Kidney (tissue), 14 donors: Measurements from ENCODE around the gene ZIC4. TPM values are rescaled to one million over a fixed set of nuclear protein-coding genes. Genes with fewer than 3 reads are reported as not detected.

ENCODE experiments used
- DNase-seq, 5 donors: peaks; one replicate each; pipeline ENCODE4 v3.0.0-alpha.2; 2013 to 2020
- FAIRE-seq: peaks from 2 replicates; lab custom pipeline; 2012; peaks lifted over from hg19 to GRCh38; lab: Jason Lieb, UNC
- H3K27ac ChIP-seq, 2 donors: one replicate each; pipeline ENCODE4 v1.7.0; 2013; ENCODE audit warnings: low read depth in 2 of 2, low read length in 2 of 2, inconsistent platforms in 1 of 2
- H3K27me3 ChIP-seq: one replicate; pipeline ENCODE4 v1.7.1; 2013; ENCODE audit warnings: low read length, inconsistent platforms; ENCODE audit not compliant: control insufficient read depth, insufficient read depth
- H3K36me3 ChIP-seq, 3 donors: one replicate each; pipeline versions ENCODE4 v1.7.0 to v1.7.1; 2013; ENCODE audit warnings: low read length in 3 of 3, control low read depth in 1 of 3, inconsistent platforms in 1 of 3; ENCODE audit not compliant: insufficient read depth in 3 of 3, control insufficient read depth in 2 of 3
- H3K4me1 ChIP-seq, 3 donors: one replicate each; pipeline versions ENCODE4 v1.7.0 to v1.7.1; 2013; ENCODE audit warnings: low read length in 3 of 3, inconsistent platforms in 1 of 3, low read depth in 1 of 3; ENCODE audit not compliant: control insufficient read depth in 2 of 3, insufficient read depth in 2 of 3
- H3K4me3 ChIP-seq, 3 donors: one replicate each; pipeline versions ENCODE4 v1.7.0 to v1.8.1; 2013; ENCODE audit warnings: low read length in 3 of 3, control low read depth in 1 of 3, inconsistent platforms in 1 of 3
- H3K9ac ChIP-seq, 3 donors: one replicate each; pipeline versions ENCODE4 v1.7.0 to v1.7.1; 2013; ENCODE audit warnings: low read length in 3 of 3, control low read depth in 1 of 3, inconsistent platforms in 1 of 3
- H3K9me3 ChIP-seq, 3 donors: one replicate each; pipeline versions ENCODE4 v1.7.0 to v1.7.1; 2013; ENCODE audit warnings: low read length in 3 of 3, control low read depth in 1 of 3, inconsistent platforms in 1 of 3; ENCODE audit not compliant: control insufficient read depth in 2 of 3, insufficient read depth in 1 of 3
- intact Hi-C: fragments of 100-400 bp; cut with DNase I; formaldehyde crosslinking; loops from one replicate; pipeline ENCODE4 v1.11.1; 2022
- polyA plus RNA-seq: library from polyadenylated mRNA; stranded (reverse); fragments of 350-450 nt; fragmentation: Illumina TruSeq; extraction: RNeasy Lipid Tissue Mini Kit (QIAGEN cat#74804); gene quantifications from one replicate; pipeline ENCODE4 v1.2.3, GENCODE V29; 2014; ENCODE audit warnings: low read depth, low replicate concordance; ENCODE audit not compliant: insufficient read depth
- total RNA-seq: library from RNA; stranded (reverse); fragmentation: NEBNext Ultra II Directional; extraction: Animal tissue kit (Norgen Biotek cat#: 25700); gene quantifications from one replicate; pipeline ENCODE4 v1.2.1, GENCODE V29; 2021
- TF ChIP-seq, protein P1 (sequence below): IDR thresholded peaks from 3 replicates; pipeline ENCODE4 v1.5.1; 2012; ENCODE audit warnings: mild to moderate bottlenecking, moderate library complexity, borderline replicate concordance; ENCODE audit not compliant: insufficient read depth; ENCODE audit errors: extremely low read depth
- donor health status: control.
- donor health status: control.
- donor health status: control.
- donor health status: control.
- donor health status: control.
- donor health status: DM: yes; HTN: yes; CAD: no.
- donor health status: Normal renal cell carcinoma (clear cell type).

Gene ZIC4
- total and polyA plus RNA-seq, 2 donors from 2014 or later: not detected

DNA sequence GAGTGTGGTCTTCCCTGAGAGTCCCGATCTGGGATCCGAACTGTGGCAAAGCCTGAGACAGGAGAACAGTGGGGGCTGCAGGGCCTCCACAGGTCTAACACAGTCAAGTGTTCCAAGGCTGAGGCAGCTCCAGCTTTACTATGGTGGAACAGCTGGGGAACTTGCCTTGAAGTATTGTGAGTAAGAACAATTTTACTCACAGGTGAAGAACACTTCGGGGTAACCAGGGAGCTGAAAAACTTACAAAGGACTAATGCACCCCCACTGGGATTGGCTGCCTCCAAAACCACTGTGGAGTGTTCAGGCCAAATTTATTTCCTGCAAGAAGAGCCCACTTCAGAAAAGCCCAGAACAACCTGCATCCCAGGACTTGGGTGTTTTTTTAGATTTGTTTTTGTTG lies 25.4 kb downstream of the ZIC4 start:
- FAIRE-seq (no peak), DNase-seq (no peak)
- Histone ChIP-seq H3K9me3 (no peaks in the 10 kb centered on the region), H3K36me3 (no peaks in the 10 kb centered on the region), H3K4me1 (no peaks in the 10 kb centered on the region), H3K27me3 (peaks cover 88% of the 10 kb centered on the region), H3K4me3 (no peak overlapping the region), H3K27ac (no peak overlapping the region), H3K9ac (no peak overlapping the region)
- intact Hi-C loops: no loop called here
- TF ChIP-seq, protein P1, sequence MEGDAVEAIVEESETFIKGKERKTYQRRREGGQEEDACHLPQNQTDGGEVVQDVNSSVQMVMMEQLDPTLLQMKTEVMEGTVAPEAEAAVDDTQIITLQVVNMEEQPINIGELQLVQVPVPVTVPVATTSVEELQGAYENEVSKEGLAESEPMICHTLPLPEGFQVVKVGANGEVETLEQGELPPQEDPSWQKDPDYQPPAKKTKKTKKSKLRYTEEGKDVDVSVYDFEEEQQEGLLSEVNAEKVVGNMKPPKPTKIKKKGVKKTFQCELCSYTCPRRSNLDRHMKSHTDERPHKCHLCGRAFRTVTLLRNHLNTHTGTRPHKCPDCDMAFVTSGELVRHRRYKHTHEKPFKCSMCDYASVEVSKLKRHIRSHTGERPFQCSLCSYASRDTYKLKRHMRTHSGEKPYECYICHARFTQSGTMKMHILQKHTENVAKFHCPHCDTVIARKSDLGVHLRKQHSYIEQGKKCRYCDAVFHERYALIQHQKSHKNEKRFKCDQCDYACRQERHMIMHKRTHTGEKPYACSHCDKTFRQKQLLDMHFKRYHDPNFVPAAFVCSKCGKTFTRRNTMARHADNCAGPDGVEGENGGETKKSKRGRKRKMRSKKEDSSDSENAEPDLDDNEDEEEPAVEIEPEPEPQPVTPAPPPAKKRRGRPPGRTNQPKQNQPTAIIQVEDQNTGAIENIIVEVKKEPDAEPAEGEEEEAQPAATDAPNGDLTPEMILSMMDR: no peak

DNA sequence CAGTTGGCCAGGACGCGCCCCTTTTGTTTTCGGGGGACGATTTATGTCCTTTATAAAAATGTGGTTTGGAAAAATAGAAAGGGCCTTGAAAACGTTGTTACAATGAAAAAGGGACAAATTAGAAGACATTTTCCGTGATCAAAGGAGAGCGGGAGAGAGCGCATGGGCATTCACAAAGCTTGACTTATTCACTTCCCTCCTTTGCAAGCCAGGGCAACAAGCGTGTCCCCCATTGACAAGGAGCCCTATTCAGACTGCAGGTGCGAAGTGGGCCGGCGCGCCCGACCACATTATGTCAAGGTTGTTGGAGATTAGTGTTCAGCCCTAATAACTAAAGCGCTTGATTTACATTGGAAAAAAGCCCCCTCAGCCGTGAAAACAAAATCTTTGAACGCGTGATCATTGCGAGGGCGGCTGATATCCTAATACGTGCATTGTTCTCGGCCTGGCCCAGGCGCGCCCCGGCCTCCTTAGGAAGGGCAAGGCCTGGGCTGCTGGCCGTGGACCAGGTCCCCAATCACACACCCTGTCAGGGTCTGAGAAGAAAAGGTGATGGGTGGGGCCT lies 25.9 kb downstream of the ZIC4 start:
- H3K36me3 ChIP-seq: no peaks in the 10 kb centered on the region
- DNase-seq (no peak), FAIRE-seq (no peak)
- H3K4me1 ChIP-seq: no peaks in the 10 kb centered on the region
- no peak overlapping the region for H3K9ac ChIP-seq
- no peak overlapping the region for H3K27ac ChIP-seq
- intact Hi-C loops: no loop called here
- TF ChIP-seq, protein P1: no peak
- no peaks in the 10 kb centered on the region for H3K9me3 ChIP-seq
- peaks cover 87% of the 10 kb centered on the region for H3K27me3 ChIP-seq
- H3K4me3 ChIP-seq: no peak overlapping the region

DNA sequence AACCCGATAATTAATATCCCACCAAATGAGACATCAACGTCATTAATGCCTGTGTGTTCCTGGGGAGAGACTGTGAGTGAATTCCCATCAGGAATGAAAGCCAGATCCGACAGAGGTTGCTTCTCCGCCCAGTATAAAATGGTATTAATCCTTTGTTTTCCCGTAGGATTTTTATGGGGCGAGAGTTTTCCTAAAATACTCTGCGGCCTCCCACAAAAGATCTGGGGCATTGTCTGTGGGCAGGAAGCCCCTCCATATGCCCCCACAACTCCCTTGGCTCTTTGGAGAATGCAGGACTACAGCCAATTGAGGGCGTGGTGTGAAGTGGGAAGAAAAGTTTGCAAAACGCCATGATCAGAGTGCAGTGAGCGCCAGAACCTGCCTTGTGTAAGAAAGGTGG lies 26.7 kb downstream of the ZIC4 start:
- DNase-seq: no peak
- H3K27ac ChIP-seq: no peak overlapping the region
- no peaks in the 10 kb centered on the region for H3K4me1 ChIP-seq
- H3K27me3 ChIP-seq: peaks cover 87% of the 10 kb centered on the region
- TF ChIP-seq, protein P1: no peak
- H3K9me3 ChIP-seq: no peaks in the 10 kb centered on the region
- H3K4me3 ChIP-seq: no peak overlapping the region
- intact Hi-C loops: no loop called here
- FAIRE-seq: no peak
- H3K36me3 ChIP-seq: no peaks in the 10 kb centered on the region
- no peak overlapping the region for H3K9ac ChIP-seq
